HepG2 (cell line): ENCODE measurements around the gene ZNF624. TPM values are rescaled to one million over a fixed set of nuclear protein-coding genes. Genes with fewer than 3 reads are reported as not detected.

Experiments used
- ATAC-seq: fragments of 200-7000 bp; cut with Tn5 transposase; 3 replicates; pipeline ENCODE4 v1.9.1; 2020; ENCODE audit warnings: mild to moderate bottlenecking, moderate library complexity
- BruUV-seq: library from RNA; stranded (reverse); fragments of 400-500 nt; replicated peaks from 2 replicates; lab custom pipeline; 2021; lab: Mats Ljungman, UMichigan
- CTCF ChIA-PET: fragments of 300-600 bp; formaldehyde crosslinking; extraction: SDS; loops from one replicate; lab custom pipeline; 2021; ENCODE audit warnings: low total read pairs, inconsistent platforms, low intra/inter-chr PET ratio; lab: Yijun Ruan, JAX
- POLR2A ChIA-PET: fragments of 350-600 bp; sonication (Branson Sonifier 250); formaldehyde crosslinking; loops from one replicate; lab custom pipeline; 2020; ENCODE audit warnings: antibody characterized with exemption, inconsistent platforms; lab: Yijun Ruan, JAX
- DNase-seq: peaks from one replicate; pipeline ENCODE4 v3.0.0-alpha.2; 2015; ENCODE audit warnings: low spot score
- FAIRE-seq: peaks from 3 replicates; lab custom pipeline; 2011; peaks lifted over from hg19 to GRCh38; lab: Jason Lieb, UNC
- H2AFZ ChIP-seq: one replicate; pipeline ENCODE4 v1.6.1; 2011; ENCODE audit warnings: low read length, inconsistent platforms
- H3K27ac ChIP-seq: fragments of 300-600 bp; 3 replicates; pipeline ENCODE4 v1.8.0; 2011; ENCODE audit warnings: mixed run types, mild to moderate bottlenecking, mixed read lengths, low read length, inconsistent platforms; ENCODE audit not compliant: insufficient read depth; ENCODE audit errors: extremely low read length
- H3K27me3 ChIP-seq, 2 experiments: fragments of 200-600 bp in 1 of 2; 2 replicates in 1 of 2; 3 replicates in 1 of 2; pipeline versions ENCODE4 v1.6.0 to v1.8.0; 2011; ENCODE audit warnings: low read length in 2 of 2, mild to moderate bottlenecking in 2 of 2, moderate library complexity in 2 of 2, inconsistent platforms in 1 of 2; ENCODE audit not compliant: insufficient read depth in 2 of 2, control insufficient read depth in 1 of 2
- H3K36me3 ChIP-seq, 2 experiments: fragments of 200-600 bp in 1 of 2; replicated peaks in 1 of 2; 2 replicates in 1 of 2; 3 replicates in 1 of 2; pipeline versions ENCODE4 v1.5.1 to v1.8.0; 2011; ENCODE audit warnings: low read length in 2 of 2, inconsistent platforms in 1 of 2; ENCODE audit not compliant: insufficient read depth in 2 of 2, control insufficient read depth in 1 of 2
- H3K4me1 ChIP-seq: 2 replicates; pipeline ENCODE4 v1.5.1; 2012; ENCODE audit warnings: low read length, inconsistent platforms; ENCODE audit not compliant: insufficient read depth
- H3K4me2 ChIP-seq: 2 replicates; pipeline ENCODE4 v1.6.0; 2011; ENCODE audit warnings: low read depth, low read length, inconsistent platforms
- H3K4me3 ChIP-seq, 3 experiments: fragments of 200-600 bp in 1 of 3; sonication (generic), shearing (Covaris generic) in 1 of 3; replicated peaks in 1 of 3; 2 replicates each; pipeline ENCODE4 v1.5.1; 2011 to 2016; ENCODE audit warnings: low read length in 3 of 3, inconsistent platforms in 2 of 3, low read depth in 2 of 3, mild to moderate bottlenecking in 2 of 3, control low read depth in 1 of 3, mixed read lengths in 1 of 3; ENCODE audit not compliant: insufficient read depth in 1 of 3
- H3K79me2 ChIP-seq: one replicate; pipeline ENCODE4 v1.6.1; 2011; ENCODE audit warnings: low read length, inconsistent platforms; ENCODE audit not compliant: insufficient read depth
- H3K9ac ChIP-seq: 2 replicates; pipeline ENCODE4 v1.6.0; 2011; ENCODE audit warnings: mild to moderate bottlenecking, low read depth, low read length, inconsistent platforms; ENCODE audit not compliant: insufficient read depth
- H3K9me3 ChIP-seq: 2 replicates; pipeline ENCODE4 v1.5.1; 2012; ENCODE audit warnings: mild to moderate bottlenecking, low read length
- H4K20me1 ChIP-seq: 2 replicates; pipeline ENCODE4 v1.6.0; 2011; ENCODE audit warnings: inconsistent platforms, mild to moderate bottlenecking, low read length, moderate library complexity; ENCODE audit not compliant: insufficient read depth
- ARID2 ChIP-seq: sonication (generic); formaldehyde crosslinking; IDR thresholded peaks from 2 replicates; pipeline ENCODE4 v1.8.1; 2022; ENCODE audit warnings: mild to moderate bottlenecking, missing genetic modification reagents, borderline replicate concordance
- ATF7-NPFF ChIP-seq: sonication (generic); formaldehyde crosslinking; IDR thresholded peaks from 2 replicates; pipeline ENCODE4 v1.8.1; 2023; ENCODE audit warnings: mild to moderate bottlenecking, low read depth, missing genetic modification reagents, moderate library complexity
- CHD4 ChIP-seq: fragments of 200-600 bp; sonication (generic); IDR thresholded peaks from 2 replicates; pipeline ENCODE4 v1.7.0; 2017; ENCODE audit warnings: mild to moderate bottlenecking, low read length, borderline replicate concordance
- CREB3 ChIP-seq: sonication (generic); formaldehyde crosslinking; IDR thresholded peaks from 2 replicates; pipeline ENCODE4 v1.5.0; 2020; ENCODE audit warnings: missing genetic modification reagents
- GTF2F1 ChIP-seq: fragments of 150-350 bp; IDR thresholded peaks from 2 replicates; pipeline ENCODE4 v1.6.1; 2014; ENCODE audit warnings: low read length
- HHEX ChIP-seq: IDR thresholded peaks from 2 replicates; pipeline ENCODE4 v1.6.1; 2016; ENCODE audit warnings: control low read depth
- IRX3 ChIP-seq: sonication (generic); formaldehyde crosslinking; IDR thresholded peaks from 2 replicates; pipeline ENCODE4 v1.8.1; 2023; ENCODE audit warnings: mild to moderate bottlenecking, low read depth, missing genetic modification reagents, borderline replicate concordance
- MAFF ChIP-seq: IDR thresholded peaks from 2 replicates; pipeline ENCODE4 v1.6.1; 2011; ENCODE audit warnings: low read depth, low read length, improper control_type of control experiment
- MAFK ChIP-seq, 2 experiments: IDR thresholded peaks in 1 of 2; conservative IDR thresholded peaks in 1 of 2; 2 replicates each; pipeline ENCODE4 v1.6.1; 2011; ENCODE audit warnings: improper control_type of control experiment in 2 of 2, low read length in 2 of 2
- SCMH1 ChIP-seq: sonication (generic); formaldehyde crosslinking; IDR thresholded peaks from 2 replicates; pipeline ENCODE4 v1.9.0; 2021; ENCODE audit warnings: missing genetic modification reagents, mild to moderate bottlenecking, borderline replicate concordance
- SMYD3 ChIP-seq: sonication (generic); formaldehyde crosslinking; IDR thresholded peaks from 2 replicates; pipeline ENCODE4 v1.8.1; 2023; ENCODE audit warnings: mild to moderate bottlenecking, missing genetic modification reagents
- SRSF1 ChIP-seq: fragments of 200-400 bp; formaldehyde crosslinking; optimal IDR thresholded peaks from 2 replicates; pipeline ENCODE3; 2017; ENCODE audit warnings: mild to moderate bottlenecking, low read depth, low read length, moderate library complexity
- SSRP1 ChIP-seq: IDR thresholded peaks from 2 replicates; pipeline ENCODE4 v1.6.1; 2016; ENCODE audit warnings: control low read depth
- ZFAT ChIP-seq: sonication (generic); formaldehyde crosslinking; conservative IDR thresholded peaks from 2 replicates; pipeline ENCODE4 v1.8.1; 2023; ENCODE audit warnings: missing genetic modification reagents, inconsistent platforms
- ZNF180 ChIP-seq: sonication (generic); formaldehyde crosslinking; IDR thresholded peaks from 2 replicates; pipeline ENCODE4 v1.4.0; 2020; ENCODE audit warnings: low read depth, missing genetic modification reagents, borderline replicate concordance
- ZNF629 ChIP-seq: sonication (generic); formaldehyde crosslinking; conservative IDR thresholded peaks from 2 replicates; pipeline ENCODE4 v1.5.0; 2020; ENCODE audit warnings: missing genetic modification reagents
- ZNF674 ChIP-seq: sonication (generic); formaldehyde crosslinking; IDR thresholded peaks from 2 replicates; pipeline ENCODE4 v1.5.0; 2020; ENCODE audit warnings: low read depth, mild to moderate bottlenecking, missing genetic modification reagents
- WGBS: methylation state at CpG from one replicate; pipeline ENCODE4 v1.1.6; 2017; ENCODE audit warnings: low lambda C conversion rate; 5-methylcytosine and 5-hydroxymethylcytosine counted together
- in situ Hi-C: cut with HindIII; loops from 2 replicates; pipeline ENCODE4 v1.10.0; 2017; ENCODE audit warnings: low pct_unique_long_range_greater_than_20kb; ENCODE audit not compliant: extremely low pct_ligation_motif_present
- intact Hi-C: fragments of 100-400 bp; cut with micrococcal nuclease; formaldehyde crosslinking; loops from one replicate; pipeline ENCODE4 v1.10.0; 2022; ENCODE audit not compliant: unreplicated experiment
- polyA plus RNA-seq, 8 experiments: library from polyadenylated mRNA; depleted of rRNA in 3 of 8; stranded (reverse) in 7 of 8; unstranded in 1 of 8; fragments of >200 nt; fragmentation: Illumina TruSeq in 4 of 8; extraction: Trizol in 4 of 8; gene quantifications; 2 replicates each; pipeline versions ENCODE4 v1.2.1 to v1.2.3, GENCODE V29; 2011 to 2016; ENCODE audit warnings: low read depth in 4 of 8, missing spikeins in 1 of 8, mixed read lengths in 1 of 8; ENCODE audit not compliant: insufficient read depth in 1 of 8
- total RNA-seq, 5 experiments: library from RNA; depleted of rRNA; stranded (reverse); fragments of >200 nt; fragmentation: Illumina TruSeq; extraction: Trizol; gene quantifications; 2 replicates each; pipeline ENCODE4 v1.2.3, GENCODE V29; 2016; ENCODE audit warnings: low read depth in 1 of 5
- TF ChIP-seq, protein P1 (sequence below): sonication (generic); formaldehyde crosslinking; IDR thresholded peaks from 2 replicates; pipeline ENCODE4 v1.8.0; 2022; ENCODE audit warnings: mild to moderate bottlenecking, missing genetic modification reagents; ENCODE audit not compliant: insufficient replicate concordance

ZNF624 gene
- total and polyA plus RNA-seq, 2 of the 13 experiments (the other 11 are each of a cell fraction or from before 2014, with no cell fraction given) = 0.75 to 3.5 TPM

- Histone ChIP-seq H3K9me3 (no peaks in the 10 kb centered on the region), H3K9ac (no peak overlapping the region), H3K4me3 (peak overlapping the region; percentile 70 to 82 (median 73); a peak in 3 of 6 replicates), H3K27ac (no peak overlapping the region), H3K4me2 (peak overlapping the region; percentile 89), H4K20me1 (no peaks in the 10 kb centered on the region), H3K4me1 (peaks cover 11% of the 10 kb centered on the region; the same call in 1 of the 2 replicates), H2AFZ (no peak overlapping the region), H3K79me2 (no peaks in the 10 kb centered on the region), H3K27me3 (no peaks in the 10 kb centered on the region), H3K36me3 (no peaks in the 10 kb centered on the region; a peak in 1 of 5 replicates)
- DNase-seq (no peak), ATAC-seq (no peak), FAIRE-seq (no peak)
- no TSS peak for BruUV-seq
- CTCF ChIA-PET = no interaction called here
- in situ Hi-C loops (no loop called here), intact Hi-C loops (no loop called here)
- 97% methylated on average over 4 of the region's 4 CpGs for WGBS
- TF ChIP-seq SRSF1 (no peak), MAFF (peak; percentile 89), MAFK (conservative IDR thresholded peaks at IDR 0.05 in 1 of 2, IDR thresholded peaks at IDR 0.05 in 1 of 2; ENCODE audit: low read length in 2 of 2) (peak; percentile 88 to 96), GTF2F1 (no peak)
- POLR2A ChIA-PET = no interaction called here
These were observed 1.4 kb downstream of the ZNF624 start for GRCh38 chr17:16652252-16652651.

- Histone ChIP-seq H3K27ac (no peak overlapping the region), H3K36me3 (no peaks in the 10 kb centered on the region; a peak in 1 of 5 replicates), H2AFZ (no peak overlapping the region), H3K9me3 (no peaks in the 10 kb centered on the region), H3K9ac (no peak overlapping the region), H3K4me2 (no peak overlapping the region), H3K4me3 (no peak overlapping the region), H3K4me1 (peaks cover 11% of the 10 kb centered on the region; the same call in 1 of the 2 replicates), H3K79me2 (no peaks in the 10 kb centered on the region), H3K27me3 (no peaks in the 10 kb centered on the region), H4K20me1 (no peaks in the 10 kb centered on the region)
- BruUV-seq = no TSS peak
- FAIRE-seq (no peak), ATAC-seq (no peak), DNase-seq (no peak)
- TF ChIP-seq SMYD3 (CRISPR knock-in tag) (no peak), ATF7-NPFF (no peak), ARID2 (CRISPR knock-in tag) (no peak), ZNF629 (no peak), CREB3 (no peak), ZNF674 (no peak), SCMH1 (CRISPR knock-in tag) (no peak), CHD4 (no peak), IRX3 (no peak), HHEX (CRISPR knock-in tag) (no peak), ZNF180 (CRISPR knock-in tag) (no peak), ZFAT (no peak), SSRP1 (CRISPR knock-in tag) (no peak)
- TF ChIP-seq, protein P1, sequence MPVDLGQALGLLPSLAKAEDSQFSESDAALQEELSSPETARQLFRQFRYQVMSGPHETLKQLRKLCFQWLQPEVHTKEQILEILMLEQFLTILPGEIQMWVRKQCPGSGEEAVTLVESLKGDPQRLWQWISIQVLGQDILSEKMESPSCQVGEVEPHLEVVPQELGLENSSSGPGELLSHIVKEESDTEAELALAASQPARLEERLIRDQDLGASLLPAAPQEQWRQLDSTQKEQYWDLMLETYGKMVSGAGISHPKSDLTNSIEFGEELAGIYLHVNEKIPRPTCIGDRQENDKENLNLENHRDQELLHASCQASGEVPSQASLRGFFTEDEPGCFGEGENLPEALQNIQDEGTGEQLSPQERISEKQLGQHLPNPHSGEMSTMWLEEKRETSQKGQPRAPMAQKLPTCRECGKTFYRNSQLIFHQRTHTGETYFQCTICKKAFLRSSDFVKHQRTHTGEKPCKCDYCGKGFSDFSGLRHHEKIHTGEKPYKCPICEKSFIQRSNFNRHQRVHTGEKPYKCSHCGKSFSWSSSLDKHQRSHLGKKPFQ = no peak
- 97% methylated on average over 3 of the region's 3 CpGs for WGBS
- in situ Hi-C loops = no loop called here
- ChIA-PET POLR2A (no interaction called here), CTCF (no interaction called here)
- intact Hi-C loops = no loop called here
These were observed 4.1 kb downstream of the ZNF624 start for GRCh38 chr17:16649585-16649984.
